HG03457 (cell line): Measurements from ENCODE around the gene USO1.
"Not testable (repeated sequence)": the region's sequence is repeated elsewhere in the genome, so short reads cannot be mapped to it uniquely, and the experiment has no call there.

Experiments used
- ATAC-seq: cut with Tn5 transposase; IDR thresholded peaks from one replicate; pipeline ENCODE4 v1.9.1; 2021; ENCODE audit warnings: moderate number of reproducible peaks; ENCODE audit not compliant: unreplicated experiment

USO1 gene

DNA sequence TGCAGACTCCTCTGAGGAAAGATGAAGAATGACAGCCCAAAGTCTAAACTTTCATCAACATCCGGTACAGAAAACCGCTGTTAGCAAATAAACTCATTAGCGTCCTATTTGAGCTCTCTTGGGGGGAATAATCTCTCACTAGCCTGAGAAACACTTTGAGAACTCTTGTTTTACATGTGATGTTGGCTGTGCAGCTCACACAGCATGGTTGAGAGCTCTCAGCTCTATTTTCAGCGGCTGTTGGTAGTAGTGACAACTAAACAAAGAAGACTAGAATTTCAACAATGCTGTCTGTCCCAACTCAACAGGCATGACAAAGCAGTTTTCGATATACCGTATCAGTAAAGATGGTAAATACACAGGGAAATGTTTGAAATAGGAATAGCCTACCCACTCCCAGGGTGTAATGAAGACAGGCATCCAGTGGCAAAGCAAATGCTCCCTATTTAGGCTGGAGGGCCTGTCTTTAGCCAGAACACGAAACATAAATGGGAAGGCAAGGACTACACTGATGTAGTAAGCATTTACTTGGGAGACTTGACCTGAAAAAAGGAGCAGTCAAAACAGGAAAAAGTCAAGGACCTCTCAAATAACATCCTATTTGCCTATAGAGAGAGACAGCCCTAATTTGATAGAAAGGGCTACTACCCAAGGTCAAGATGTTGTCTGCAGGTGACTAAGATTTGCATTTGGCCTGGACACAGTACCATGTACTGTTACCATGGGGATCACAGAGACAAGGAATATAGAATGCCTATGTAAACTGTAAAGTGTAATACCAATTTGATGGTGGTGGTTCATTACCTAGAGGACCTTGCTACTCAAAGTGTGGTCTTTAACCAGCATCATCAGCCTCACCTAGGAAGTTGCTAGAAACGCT, 117.5 kb downstream of the USO1 start:
- no peak for ATAC-seq

DNA sequence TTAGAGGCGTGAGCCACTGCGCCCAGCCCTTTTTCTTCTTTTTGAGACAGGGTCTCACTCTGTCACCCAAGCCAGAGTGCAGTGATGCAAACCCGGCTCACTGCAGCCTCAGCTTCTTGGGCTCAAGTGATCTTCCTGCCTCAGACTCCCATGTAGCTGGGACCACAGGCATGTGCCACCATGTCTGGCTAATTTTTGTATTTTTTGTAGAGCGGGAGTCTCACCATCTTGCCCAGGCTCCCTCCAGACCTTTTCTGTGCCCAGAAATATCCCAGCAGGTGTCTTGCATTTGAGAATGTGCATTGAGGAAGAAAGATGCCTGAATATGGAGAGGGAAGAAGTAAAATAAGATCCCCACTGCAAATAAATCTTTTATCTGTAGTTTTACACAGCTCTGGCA, 119.2 kb downstream of the USO1 start:
- no peak for ATAC-seq

DNA sequence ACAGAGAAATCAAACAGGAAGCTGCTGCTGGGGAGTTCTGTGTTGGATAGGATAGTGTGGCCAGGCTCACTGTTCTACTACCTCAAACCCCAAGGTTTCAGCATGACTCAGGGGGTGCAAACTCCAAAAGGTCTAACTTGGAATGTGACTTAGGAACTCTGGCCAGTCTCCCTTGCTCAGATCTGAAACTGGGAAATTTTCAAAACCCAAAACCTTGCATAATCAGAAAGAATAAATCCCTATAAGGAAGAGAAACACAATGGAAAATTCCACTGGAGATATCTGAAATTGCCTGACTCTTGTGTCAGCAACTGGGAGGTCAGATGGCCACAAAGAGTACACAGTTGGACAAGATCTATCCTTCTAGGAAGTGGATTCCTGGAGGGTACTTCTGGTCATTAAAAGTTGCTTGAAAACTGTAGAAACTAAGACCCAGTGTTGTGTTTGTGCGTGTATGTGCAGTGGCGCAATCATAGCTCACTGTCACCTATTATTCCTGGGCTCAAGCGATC, 119.8 kb downstream of the USO1 start:
- no peak for ATAC-seq

DNA sequence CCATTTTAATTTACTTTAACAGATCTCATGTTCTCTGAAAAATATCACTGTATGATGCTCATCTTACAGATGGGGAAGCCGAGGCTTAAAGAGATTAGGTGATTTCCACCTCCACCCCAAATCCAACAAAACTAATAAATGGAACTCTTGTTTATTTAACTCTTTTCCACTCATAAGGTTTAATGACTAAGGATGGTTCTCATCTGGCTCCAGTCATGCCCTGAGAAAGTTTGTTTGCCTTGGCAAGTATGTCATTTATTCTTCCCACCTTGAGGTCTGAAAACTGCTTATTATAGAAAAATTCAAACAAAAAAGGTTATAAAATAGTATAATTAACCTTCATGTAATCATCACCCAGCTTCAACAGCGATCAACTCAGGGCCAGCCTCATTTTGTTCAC, 121.6 kb downstream of the USO1 start:
- ATAC-seq, result no peak

DNA sequence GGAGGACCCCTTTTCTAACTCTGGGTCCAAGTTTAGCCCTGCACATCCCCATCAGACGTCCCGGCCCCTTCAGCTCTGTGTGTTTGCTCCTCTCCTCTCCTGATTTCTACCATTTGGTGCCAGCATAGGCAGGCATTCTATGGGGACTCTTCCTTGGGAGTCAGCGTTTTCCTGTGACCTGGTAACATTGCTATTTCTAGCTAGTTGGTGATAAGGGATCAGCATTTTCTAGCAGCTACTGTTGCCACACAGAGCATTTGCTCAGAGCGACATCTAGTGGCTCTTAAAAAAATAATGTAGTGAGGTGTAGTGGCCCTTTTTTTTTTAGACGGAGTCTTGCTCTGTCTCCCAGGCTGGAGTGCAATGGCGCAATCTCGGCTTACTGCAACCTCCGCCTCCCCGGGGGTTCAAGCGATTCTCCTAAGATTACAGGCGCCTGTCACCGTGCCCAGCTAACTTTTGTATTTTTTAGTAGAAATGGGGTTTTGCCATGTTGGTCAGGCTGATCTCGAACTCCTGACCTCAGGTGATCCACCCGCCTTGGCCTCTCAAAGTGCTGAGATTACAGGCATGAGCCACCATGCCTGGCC, 123.9 kb downstream of the USO1 start:
- ATAC-seq, result not testable (repeated sequence)

DNA sequence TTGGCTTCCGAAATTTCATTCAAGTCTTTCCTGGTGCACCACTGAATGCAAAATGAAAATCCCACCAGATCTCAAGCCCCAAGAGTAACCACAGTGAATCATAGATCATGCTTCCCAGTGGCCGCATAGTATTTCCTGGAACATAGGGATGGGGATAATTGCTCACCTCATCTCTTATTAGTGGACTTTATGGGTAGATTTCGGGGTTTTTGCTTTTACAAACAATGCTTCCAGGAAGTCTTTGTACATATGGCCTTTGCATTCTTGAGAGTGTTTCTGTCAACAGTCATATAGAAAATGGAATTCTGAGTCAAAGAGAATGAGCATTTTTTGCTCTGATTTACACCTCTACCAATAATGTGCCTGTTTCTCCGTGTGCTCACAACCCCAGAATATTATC, 124.5 kb downstream of the USO1 start:
- ATAC-seq, result no peak

DNA sequence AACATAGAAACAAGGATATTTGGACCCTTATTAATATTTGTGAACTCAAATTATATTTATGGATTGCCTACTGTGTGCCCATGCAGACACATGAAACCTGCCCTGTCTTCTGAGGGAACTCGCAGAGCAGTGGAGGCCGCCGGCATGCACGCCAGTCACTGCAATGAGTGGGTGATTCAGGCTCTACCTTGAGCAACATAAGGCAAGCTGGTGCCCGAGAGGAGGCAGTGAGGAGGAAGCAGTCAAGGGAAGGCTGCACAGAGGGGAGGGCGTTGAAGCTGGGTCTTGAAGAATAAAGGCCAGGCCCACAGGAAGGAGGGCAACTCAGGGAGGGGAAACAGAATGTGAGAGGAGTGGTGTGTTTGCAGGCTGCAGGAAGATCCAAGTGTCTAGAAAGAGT, 125.1 kb downstream of the USO1 start:
- ATAC-seq, result no peak

DNA sequence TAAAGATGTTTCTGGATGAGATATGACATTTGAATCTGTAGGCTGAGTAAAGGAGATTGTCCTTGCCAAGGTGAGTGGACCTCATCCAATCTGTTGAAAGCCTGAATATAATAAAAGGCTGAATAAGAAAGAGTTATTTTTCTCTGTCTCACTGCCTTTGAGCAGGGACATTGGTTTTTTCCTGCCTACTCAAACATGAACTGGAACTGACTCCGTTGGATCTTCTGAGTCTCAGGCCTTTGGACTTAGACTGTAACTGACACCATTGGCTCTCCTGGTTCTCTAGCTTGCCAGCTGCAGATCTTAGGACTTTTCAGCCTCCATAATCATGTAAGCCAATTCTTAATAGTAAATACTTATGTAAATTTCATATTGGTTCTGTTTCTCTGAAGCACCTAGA, 134.3 kb downstream of the USO1 start:
- ATAC-seq, result no peak

DNA sequence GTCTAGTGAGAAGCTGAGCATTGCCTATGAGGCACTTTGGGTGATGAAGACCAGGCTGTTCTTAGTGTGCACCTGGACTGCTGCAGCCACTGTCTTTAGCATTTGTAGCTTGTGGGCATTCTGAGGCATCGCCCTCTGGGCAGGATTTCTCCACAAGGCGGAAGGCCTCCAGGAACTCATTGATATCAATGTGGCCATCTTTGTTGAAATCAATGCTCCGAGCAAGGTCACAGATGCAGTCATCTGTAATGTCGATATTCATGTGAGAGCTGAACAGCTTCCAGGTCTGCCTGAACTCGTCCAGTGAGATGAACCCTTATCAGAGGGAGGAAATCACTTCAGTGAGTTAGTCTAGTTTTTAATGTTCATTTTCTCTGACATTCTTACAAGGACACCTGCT, 136.2 kb downstream of the USO1 start:
- ATAC-seq, result no peak
